ENCODE results near the gene CYP2A6.
"Not testable (repeated sequence)": the region's sequence is repeated elsewhere in the genome, so short reads cannot be mapped to it uniquely, and the experiment has no call there.

CYP2A6 gene, protein sequence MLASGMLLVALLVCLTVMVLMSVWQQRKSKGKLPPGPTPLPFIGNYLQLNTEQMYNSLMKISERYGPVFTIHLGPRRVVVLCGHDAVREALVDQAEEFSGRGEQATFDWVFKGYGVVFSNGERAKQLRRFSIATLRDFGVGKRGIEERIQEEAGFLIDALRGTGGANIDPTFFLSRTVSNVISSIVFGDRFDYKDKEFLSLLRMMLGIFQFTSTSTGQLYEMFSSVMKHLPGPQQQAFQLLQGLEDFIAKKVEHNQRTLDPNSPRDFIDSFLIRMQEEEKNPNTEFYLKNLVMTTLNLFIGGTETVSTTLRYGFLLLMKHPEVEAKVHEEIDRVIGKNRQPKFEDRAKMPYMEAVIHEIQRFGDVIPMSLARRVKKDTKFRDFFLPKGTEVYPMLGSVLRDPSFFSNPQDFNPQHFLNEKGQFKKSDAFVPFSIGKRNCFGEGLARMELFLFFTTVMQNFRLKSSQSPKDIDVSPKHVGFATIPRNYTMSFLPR

GRCh38 chr19:40850277-40850676, at the start of gene CYP2A6:
TSS of gene CYP2A6 (minus strand) at chr19:40850447. CDS start at chr19:40850426, 21 bp downstream.
- not testable (repeated sequence) for DNase-seq

DNA sequence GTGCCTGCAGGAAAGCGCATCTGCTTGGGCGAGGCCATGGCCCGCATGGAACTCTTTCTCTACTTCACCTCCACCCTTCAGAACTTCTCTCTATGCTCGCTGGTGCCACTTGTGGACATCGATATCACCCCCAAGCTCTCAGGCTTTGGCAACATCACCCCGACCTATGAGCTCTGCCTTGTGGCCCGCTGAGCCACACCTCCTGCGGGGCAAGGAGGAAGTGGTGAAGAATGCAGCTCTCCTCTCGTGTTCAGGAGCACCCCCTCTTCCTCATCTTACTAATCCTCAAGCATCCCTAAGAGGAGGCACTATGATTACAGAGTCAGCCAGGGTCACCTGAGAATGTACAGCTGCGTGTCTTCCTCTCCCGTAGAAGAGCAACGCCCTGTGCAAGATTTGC, 49.7 kb upstream of the CYP2A6 start:
- DNase-seq: not testable (repeated sequence)

GRCh38 chr19:40896843-40897789, 46.9 kb upstream of the CYP2A6 start:
- DNase-seq: not testable (repeated sequence)

GRCh38 chr19:40896418-40896796, 46.2 kb upstream of the CYP2A6 start:
- DNase-seq: no peak

GRCh38 chr19:40893112-40893511, 42.9 kb upstream of the CYP2A6 start:
- DNase-seq: no peak

GRCh38 chr19:40889366-40889765, 39.1 kb upstream of the CYP2A6 start:
- no peak for DNase-seq

GRCh38 chr19:40888191-40888590, 37.9 kb upstream of the CYP2A6 start:
- DNase-seq: no peak

- not testable (repeated sequence) for DNase-seq
Measured at GRCh38 chr19:40884187-40884931, 34.1 kb upstream of the CYP2A6 start.

DNA sequence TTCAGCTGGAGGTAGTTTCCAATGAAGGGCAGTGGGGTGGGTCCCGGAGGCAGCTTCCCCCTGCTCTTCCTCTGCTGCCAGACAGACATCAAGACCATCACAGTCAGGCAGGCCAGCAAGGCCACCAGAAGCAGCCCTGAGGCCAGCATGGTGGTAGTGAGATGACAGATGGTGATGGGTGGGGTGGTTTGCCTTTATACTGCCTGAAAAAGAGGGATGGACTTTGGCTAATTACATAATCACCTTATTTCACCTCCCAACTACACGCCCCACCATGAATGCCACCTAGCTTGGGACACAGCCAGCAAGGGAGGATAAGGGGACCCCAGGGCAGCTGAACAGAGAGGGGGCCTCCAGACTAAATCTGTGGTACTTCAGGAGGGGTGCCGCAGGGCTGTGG, 31.8 kb upstream of the CYP2A6 start, which contains the start of gene CYP2A7:
TSS of gene CYP2A7 (minus strand) at position 170 of the 400 bp plus-strand sequence. CDS start at position 149, 21 bp downstream.
- DNase-seq: not testable (repeated sequence)

GRCh38 chr19:40879349-40879748, 29.1 kb upstream of the CYP2A6 start:
- not testable (repeated sequence) for DNase-seq

DNA sequence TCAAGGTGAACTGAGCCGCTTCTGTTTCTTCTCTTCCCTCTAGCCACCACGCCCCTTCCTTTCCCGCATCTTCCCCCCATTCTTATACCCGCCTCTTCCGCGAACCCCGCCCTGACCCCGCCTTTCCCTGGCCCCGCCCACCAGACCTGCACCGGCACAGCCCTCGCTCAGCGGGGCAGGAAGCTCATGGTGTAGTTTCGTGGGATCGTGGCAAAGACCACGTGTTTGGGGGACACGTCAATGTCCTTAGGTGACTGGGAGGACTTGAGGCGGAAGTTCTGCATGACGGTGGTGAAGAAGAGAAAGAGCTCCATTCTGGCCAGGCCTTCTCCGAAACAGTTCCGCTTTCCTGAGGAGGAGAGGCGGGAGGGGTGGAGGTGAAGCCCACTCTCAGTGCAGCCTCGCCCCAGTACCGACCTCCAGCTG, 25.3 kb upstream of the CYP2A6 start:
- DNase-seq: not testable (repeated sequence)

- DNase-seq: not testable (repeated sequence)
Measured at GRCh38 chr19:40874874-40875273, 24.6 kb upstream of the CYP2A6 start.

DNA sequence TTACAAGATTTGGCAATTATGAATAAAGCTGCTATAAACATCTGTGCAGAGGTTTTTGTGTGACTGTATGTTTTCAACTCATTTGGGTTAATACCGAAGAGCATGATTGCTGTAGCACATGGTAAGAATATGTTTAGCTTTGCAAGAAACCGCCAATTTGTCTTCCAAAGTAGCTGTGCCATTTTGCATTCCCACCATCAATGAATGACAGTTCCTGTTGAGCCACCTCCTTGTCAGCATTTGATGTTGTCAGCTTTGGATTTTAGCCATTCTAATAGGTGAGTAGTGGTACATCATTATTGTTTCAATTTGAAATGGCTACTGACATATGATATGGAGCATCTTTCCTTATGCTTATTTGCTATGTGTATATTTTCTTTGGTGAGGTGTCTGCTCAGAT, 23.6 kb upstream of the CYP2A6 start:
- not testable (repeated sequence) for DNase-seq

DNA sequence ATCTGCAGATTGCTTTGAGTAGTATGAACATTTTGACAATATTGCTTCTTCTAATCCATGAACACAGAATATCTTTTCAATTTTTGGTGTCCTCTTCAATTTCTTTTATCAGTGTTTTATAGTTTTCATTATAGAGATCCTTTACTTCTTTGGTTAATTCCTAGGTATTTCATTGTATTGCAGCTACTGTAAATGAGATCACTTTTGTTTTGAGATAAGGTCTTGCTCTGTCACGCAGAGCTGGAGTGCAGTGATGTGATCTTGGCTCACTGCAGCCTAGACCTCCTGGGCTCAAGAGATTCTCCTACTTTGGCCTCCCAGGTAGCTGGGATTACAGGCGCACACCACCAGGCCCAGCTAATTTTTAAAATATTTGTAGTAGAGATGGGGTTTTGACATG, 22.0 kb upstream of the CYP2A6 start:
- DNase-seq: no peak

DNA sequence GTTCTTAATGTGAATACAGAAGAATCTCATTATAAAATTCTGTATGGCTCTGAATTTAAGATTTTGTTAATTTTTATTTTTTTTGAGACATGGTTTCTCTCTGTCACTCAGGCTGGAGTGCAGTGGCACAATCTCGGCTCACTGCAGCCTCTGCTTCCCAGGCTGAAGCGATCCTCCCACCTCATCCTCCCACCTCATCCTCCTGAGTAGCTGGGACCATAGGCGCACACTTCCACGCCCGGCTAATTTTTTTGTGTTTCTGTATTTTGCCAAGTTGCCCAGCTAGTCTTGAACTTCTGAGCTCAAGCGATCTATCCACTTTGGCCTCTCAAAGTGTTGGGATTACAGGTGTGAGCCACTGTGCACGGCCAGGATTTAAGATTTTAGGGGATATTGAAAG, 17.5 kb upstream of the CYP2A6 start:
- DNase-seq: no peak

DNA sequence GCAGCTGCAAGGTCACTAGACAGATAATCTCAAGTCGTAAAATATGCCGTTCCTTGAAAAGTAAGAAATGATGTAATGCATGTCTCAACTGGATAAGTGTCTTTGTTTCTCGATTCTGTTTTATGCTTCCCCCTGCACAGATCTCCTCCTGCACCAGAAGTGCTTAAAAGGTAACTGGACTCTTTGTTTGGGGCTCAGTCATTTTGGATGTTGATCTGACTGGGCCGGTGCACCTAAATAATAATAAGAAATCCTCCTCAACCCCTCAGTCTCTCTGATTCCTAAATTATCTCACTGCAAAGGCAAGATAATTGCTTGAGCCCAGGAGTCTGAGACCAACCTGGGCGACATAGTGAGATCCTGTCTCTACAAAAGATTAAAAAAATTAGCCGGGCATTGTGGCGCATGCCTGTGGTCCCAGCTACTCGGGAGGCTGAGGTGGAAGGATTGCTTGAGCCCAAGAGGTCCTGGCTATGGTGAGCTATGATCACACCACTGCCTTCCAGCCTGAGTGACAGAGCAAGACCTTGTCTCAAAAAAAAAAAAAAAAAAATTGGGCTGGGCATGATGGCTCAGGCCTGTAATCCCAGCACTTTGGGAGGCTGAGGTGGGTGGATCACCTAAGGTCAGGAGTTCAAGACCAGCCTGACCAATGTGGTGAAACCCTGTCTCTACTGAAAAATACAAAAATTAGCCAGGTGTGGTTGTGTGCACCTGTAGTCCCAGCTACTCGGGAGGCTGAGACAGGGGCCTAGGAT, 14.7 kb upstream of the CYP2A6 start:
- not testable (repeated sequence) for DNase-seq

DNA sequence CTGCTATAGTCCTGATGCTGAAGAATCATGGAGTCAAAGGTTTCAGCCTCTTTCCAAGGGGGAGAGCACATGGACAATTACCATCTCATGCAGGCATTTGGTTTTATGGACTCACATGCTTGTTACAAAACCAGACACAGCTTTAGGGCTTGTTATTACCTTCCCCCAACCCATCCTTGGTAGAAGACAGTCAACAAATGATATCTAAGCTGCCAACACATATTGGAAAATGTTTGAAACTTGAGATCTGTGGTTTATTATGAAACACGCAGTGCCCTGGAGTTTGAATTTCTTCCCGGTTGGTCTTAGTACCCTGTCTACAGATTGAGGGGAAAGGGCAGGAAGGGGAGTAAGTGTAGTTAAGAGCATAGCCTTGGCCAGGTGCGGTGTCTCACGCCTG, 12.5 kb upstream of the CYP2A6 start:
- no peak for DNase-seq

GRCh38 chr19:40862333-40862732, 12.1 kb upstream of the CYP2A6 start:
- no peak for DNase-seq

GRCh38 chr19:40858109-40858508, 7.9 kb upstream of the CYP2A6 start:
- no peak for DNase-seq

GRCh38 chr19:40852467-40853152, 2.4 kb upstream of the CYP2A6 start:
- DNase-seq: not testable (repeated sequence)

DNA sequence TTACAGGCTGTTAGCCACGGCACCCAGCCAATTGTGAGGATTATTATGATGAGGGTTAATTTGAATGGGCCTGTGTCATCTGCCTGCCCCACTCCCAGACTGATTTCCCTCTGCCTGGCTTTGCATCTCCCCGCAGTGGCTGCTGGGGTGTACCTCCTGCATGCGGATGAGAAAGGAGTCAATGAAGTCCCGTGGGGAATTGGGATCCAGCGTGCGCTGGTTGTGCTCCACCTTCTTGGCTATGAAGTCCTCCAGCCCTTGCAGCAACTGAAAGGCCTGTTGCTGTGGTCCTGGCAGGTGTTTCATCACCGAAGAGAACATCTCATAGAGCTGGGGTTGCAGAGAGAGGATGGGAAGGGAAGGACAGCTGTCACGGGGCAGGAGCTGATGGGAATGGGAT, 3.5 kb downstream of the CYP2A6 start:
- not testable (repeated sequence) for DNase-seq
